HAP-1 (cell line): ENCODE data around the gene NOTUM.

Source experiments
- DNase-seq, 2 experiments: peaks; one replicate each; pipeline ENCODE4 v3.0.0-alpha.2; 2016 to 2020; ENCODE audit warnings: low spot score in 2 of 2
- H3K27me3 ChIP-seq: fragments of 250-450 bp; sonication (Bioruptor Pico); 2 replicates; pipeline ENCODE4 v1.5.1; 2020; ENCODE audit warnings: low read depth, mild to moderate bottlenecking, moderate library complexity
- H3K36me3 ChIP-seq: fragments of 250-450 bp; sonication (Bioruptor Pico); replicated peaks from 2 replicates; pipeline ENCODE4 v1.5.1; 2020; ENCODE audit warnings: mild to moderate bottlenecking
- H3K4me1 ChIP-seq: fragments of 250-450 bp; sonication (Bioruptor Pico); 2 replicates; pipeline ENCODE4 v1.5.1; 2020; ENCODE audit warnings: mild to moderate bottlenecking
- H3K4me3 ChIP-seq: fragments of 250-450 bp; sonication (Bioruptor Pico); 2 replicates; pipeline ENCODE4 v1.5.1; 2020; ENCODE audit warnings: mild to moderate bottlenecking, moderate library complexity
- H3K9me3 ChIP-seq: fragments of 250-450 bp; sonication (Bioruptor Pico); 2 replicates; pipeline ENCODE4 v1.5.1; 2020; ENCODE audit warnings: mild to moderate bottlenecking, moderate library complexity
- in situ Hi-C: fragments of 300-500 bp; cut with MboI; formaldehyde crosslinking; loops from 3 replicates; pipeline ENCODE4 v1.14.3; 2020; ENCODE audit warnings: low sequenced_read_pairs, inconsistent platforms, mixed read lengths

NOTUM gene

GRCh38 chr17:81961087-81961511 lies at the start of gene NOTUM:
Gene NOTUM (minus strand): TSS chr17:81961187. CDS start chr17:81960909, 278 bp downstream.
- Histone ChIP-seq H3K4me1 (no peaks in the 10 kb centered on the region; the same call in 1 of the 2 replicates), H3K27me3 (peaks cover 8% of the 10 kb centered on the region), H3K9me3 (no peaks in the 10 kb centered on the region), H3K36me3 (no peaks in the 10 kb centered on the region), H3K4me3 (peak within 1 kb of the TSS; percentile 37)
- DNase-seq, result peak; percentile 41 to 77
- in situ Hi-C loops, result no loop called here

- no peak for DNase-seq
- Histone ChIP-seq H3K27me3 (no peaks in the 10 kb centered on the region), H3K9me3 (no peaks in the 10 kb centered on the region), H3K4me1 (no peaks in the 10 kb centered on the region), H3K4me3 (no peak overlapping the region), H3K36me3 (no peaks in the 10 kb centered on the region)
- in situ Hi-C loops, result no loop called here
Observed at GRCh38 chr17:82009413-82009812, 48.4 kb upstream of the NOTUM start.

GRCh38 chr17:82008941-82009405 lies 48.0 kb upstream of the NOTUM start:
- no peaks in the 10 kb centered on the region for H3K27me3 ChIP-seq
- DNase-seq, result no peak
- in situ Hi-C loops, result no loop called here
- H3K9me3 ChIP-seq, result no peaks in the 10 kb centered on the region
- no peak overlapping the region for H3K4me3 ChIP-seq
- no peaks in the 10 kb centered on the region for H3K4me1 ChIP-seq
- no peaks in the 10 kb centered on the region for H3K36me3 ChIP-seq

- in situ Hi-C loops, result no loop called here
- Histone ChIP-seq H3K36me3 (no peaks in the 10 kb centered on the region), H3K4me3 (no peak overlapping the region), H3K27me3 (no peaks in the 10 kb centered on the region), H3K9me3 (no peaks in the 10 kb centered on the region), H3K4me1 (no peaks in the 10 kb centered on the region)
- DNase-seq, result no peak
Observed at GRCh38 chr17:82008258-82008940, 47.4 kb upstream of the NOTUM start.

GRCh38 chr17:82007495-82008257 lies 46.7 kb upstream of the NOTUM start:
- Histone ChIP-seq H3K4me3 (no peak overlapping the region), H3K27me3 (no peaks in the 10 kb centered on the region), H3K36me3 (no peaks in the 10 kb centered on the region), H3K9me3 (no peaks in the 10 kb centered on the region), H3K4me1 (no peaks in the 10 kb centered on the region)
- DNase-seq, result no peak
- in situ Hi-C loops, result no loop called here

GRCh38 chr17:82007228-82007494 lies 46.2 kb upstream of the NOTUM start:
- no peaks in the 10 kb centered on the region for H3K36me3 ChIP-seq
- DNase-seq, result no peak
- H3K4me3 ChIP-seq, result no peak overlapping the region
- H3K27me3 ChIP-seq, result no peaks in the 10 kb centered on the region
- no peaks in the 10 kb centered on the region for H3K4me1 ChIP-seq
- in situ Hi-C loops, result no loop called here
- no peaks in the 10 kb centered on the region for H3K9me3 ChIP-seq

- Histone ChIP-seq H3K27me3 (no peaks in the 10 kb centered on the region), H3K4me1 (no peaks in the 10 kb centered on the region), H3K36me3 (no peaks in the 10 kb centered on the region), H3K4me3 (no peak overlapping the region), H3K9me3 (no peaks in the 10 kb centered on the region)
- in situ Hi-C loops, result no loop called here
- DNase-seq, result no peak
Observed at GRCh38 chr17:82006468-82007227, 45.7 kb upstream of the NOTUM start.

GRCh38 chr17:82005701-82006348 lies 44.8 kb upstream of the NOTUM start:
- Histone ChIP-seq H3K4me1 (no peaks in the 10 kb centered on the region), H3K27me3 (no peaks in the 10 kb centered on the region), H3K9me3 (no peaks in the 10 kb centered on the region), H3K4me3 (no peak overlapping the region), H3K36me3 (no peaks in the 10 kb centered on the region)
- no peak for DNase-seq
- in situ Hi-C loops, result no loop called here

GRCh38 chr17:82004517-82005455 lies 43.8 kb upstream of the NOTUM start:
- no peak for DNase-seq
- Histone ChIP-seq H3K4me1 (no peaks in the 10 kb centered on the region), H3K27me3 (no peaks in the 10 kb centered on the region), H3K36me3 (no peaks in the 10 kb centered on the region), H3K4me3 (no peak overlapping the region), H3K9me3 (no peaks in the 10 kb centered on the region)
- in situ Hi-C loops, result no loop called here

GRCh38 chr17:82003411-82004381 lies 42.7 kb upstream of the NOTUM start:
- in situ Hi-C loops, result no loop called here
- no peaks in the 10 kb centered on the region for H3K9me3 ChIP-seq
- no peaks in the 10 kb centered on the region for H3K27me3 ChIP-seq
- H3K4me3 ChIP-seq, result no peak overlapping the region
- DNase-seq, result no peak
- no peaks in the 10 kb centered on the region for H3K36me3 ChIP-seq
- H3K4me1 ChIP-seq, result no peaks in the 10 kb centered on the region

- H3K4me1 ChIP-seq, result no peaks in the 10 kb centered on the region
- in situ Hi-C loops, result no loop called here
- no peak overlapping the region for H3K4me3 ChIP-seq
Observed at GRCh38 chr17:82001571-82002056, 40.6 kb upstream of the NOTUM start.

More at GRCh38 chr17:82001571-82002056, 40.6 kb upstream of the NOTUM start:
- H3K27me3 ChIP-seq, result no peaks in the 10 kb centered on the region
- no peaks in the 10 kb centered on the region for H3K36me3 ChIP-seq
- DNase-seq, result no peak
- no peaks in the 10 kb centered on the region for H3K9me3 ChIP-seq
